HK-2 (cell line): ENCODE measurements around the gene SOX9.
A peak's percentile ranks its signal among the peaks of the same experiment; 100 is the strongest.
"Not testable (repeated sequence)": the region's sequence is repeated elsewhere in the genome, so short reads cannot be mapped to it uniquely, and the experiment has no call there.

Experiments
- DNase-seq: peaks from one replicate; pipeline ENCODE4 v3.0.0-alpha.2; 2018; ENCODE audit not compliant: unreplicated experiment

Gene SOX9

GRCh38 chr17:72111336-72111923, 9.4 kb upstream of the SOX9 start:
- DNase-seq = no peak

GRCh38 chr17:72111926-72112325, 8.9 kb upstream of the SOX9 start:
- DNase-seq = not testable (repeated sequence)

GRCh38 chr17:72113751-72114150, 7.1 kb upstream of the SOX9 start:
- no peak for DNase-seq

GRCh38 chr17:72115781-72116525, 4.9 kb upstream of the SOX9 start:
- no peak for DNase-seq

- DNase-seq = no peak
These were observed 3.9 kb upstream of the SOX9 start for GRCh38 chr17:72116661-72117521.

- peak; percentile 8 for DNase-seq
These were observed 3.1 kb upstream of the SOX9 start for GRCh38 chr17:72117535-72118334.

- DNase-seq = peak; percentile 64
These were observed 2.3 kb upstream of the SOX9 start for GRCh38 chr17:72118335-72119076.

- DNase-seq = no peak
These were observed 1.5 kb upstream of the SOX9 start for GRCh38 chr17:72119077-72119872.

GRCh38 chr17:72119873-72120641, 763 bp upstream of the SOX9 start:
- peak; percentile 44 for DNase-seq

GRCh38 chr17:72121164-72122009, 567 bp downstream of the SOX9 start:
- peak; percentile 56 for DNase-seq

- DNase-seq = no peak
These were observed 1.4 kb downstream of the SOX9 start for GRCh38 chr17:72122010-72122764.

GRCh38 chr17:72122765-72123529, 2.1 kb downstream of the SOX9 start:
- no peak for DNase-seq

GRCh38 chr17:72123530-72124437, 3.0 kb downstream of the SOX9 start:
- DNase-seq = no peak

- no peak for DNase-seq
These were observed 3.6 kb downstream of the SOX9 start for GRCh38 chr17:72124438-72124775.

- no peak for DNase-seq
These were observed 4.4 kb downstream of the SOX9 start for GRCh38 chr17:72125226-72125651.

GRCh38 chr17:72125742-72126141, 4.9 kb downstream of the SOX9 start:
- DNase-seq = no peak
